GM21619 (cell line): ENCODE measurements around the gene VWF.
"Not testable (repeated sequence)": the region's sequence is repeated elsewhere in the genome, so short reads cannot be mapped to it uniquely, and the experiment has no call there.

Source experiments
- ATAC-seq: cut with Tn5 transposase; IDR thresholded peaks from one replicate; pipeline ENCODE4 v1.9.1; 2021; ENCODE audit not compliant: unreplicated experiment

The VWF gene

DNA sequence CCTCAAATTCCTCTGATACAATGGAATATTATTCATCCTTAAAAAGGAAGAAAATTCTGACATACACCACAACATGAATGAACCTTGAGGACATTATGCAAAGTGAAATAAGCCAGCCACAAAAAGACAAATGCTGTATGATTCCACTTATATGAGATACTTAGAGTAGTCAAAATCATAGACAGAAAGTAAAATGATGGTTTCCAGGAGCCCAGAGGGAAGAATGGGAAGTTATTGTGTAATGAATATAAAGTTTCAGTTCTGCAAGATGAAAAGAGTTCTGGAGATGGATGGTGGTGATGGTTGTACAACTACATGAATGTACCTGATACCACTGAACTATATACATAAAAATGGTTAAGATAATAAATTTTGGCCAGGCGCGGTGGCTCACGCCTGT lies 18.3 kb downstream of the VWF start:
- no peak for ATAC-seq

DNA sequence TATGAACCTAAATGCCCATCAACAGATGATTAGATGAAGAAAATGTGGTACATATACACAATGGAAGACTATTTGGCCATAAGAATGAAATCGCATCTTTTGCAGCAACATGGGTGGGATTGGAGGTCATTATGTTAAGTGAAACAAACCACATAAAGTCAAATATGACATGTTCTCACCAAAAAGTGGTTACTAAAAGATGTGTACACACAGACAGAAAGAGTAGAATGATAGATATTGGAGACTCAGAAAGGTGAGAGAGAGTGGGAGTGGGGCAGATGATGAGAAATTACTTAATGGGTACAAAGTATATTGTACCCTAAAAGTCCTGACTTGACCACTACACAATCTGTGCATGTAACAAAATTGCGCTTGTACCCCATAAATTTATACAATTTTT lies 19.6 kb downstream of the VWF start:
- no peak for ATAC-seq

DNA sequence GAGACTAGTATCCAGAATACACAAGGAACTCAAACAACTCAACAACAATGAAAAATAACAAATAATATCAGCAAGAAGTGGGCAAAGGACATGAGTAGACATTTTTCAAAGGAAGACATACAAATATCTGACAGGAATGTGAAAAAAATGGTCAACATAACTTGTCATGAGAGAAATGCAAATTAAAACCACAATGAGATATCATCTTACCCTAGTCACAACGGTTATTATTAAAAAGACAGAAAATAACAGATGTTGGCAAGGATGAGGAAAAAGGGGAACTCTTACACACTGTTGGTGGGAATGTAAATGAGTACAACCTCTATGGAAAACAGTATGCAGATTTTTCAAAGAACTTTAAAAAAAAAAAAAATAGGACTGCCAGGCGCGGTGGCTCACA lies 20.4 kb downstream of the VWF start:
- no peak for ATAC-seq

DNA sequence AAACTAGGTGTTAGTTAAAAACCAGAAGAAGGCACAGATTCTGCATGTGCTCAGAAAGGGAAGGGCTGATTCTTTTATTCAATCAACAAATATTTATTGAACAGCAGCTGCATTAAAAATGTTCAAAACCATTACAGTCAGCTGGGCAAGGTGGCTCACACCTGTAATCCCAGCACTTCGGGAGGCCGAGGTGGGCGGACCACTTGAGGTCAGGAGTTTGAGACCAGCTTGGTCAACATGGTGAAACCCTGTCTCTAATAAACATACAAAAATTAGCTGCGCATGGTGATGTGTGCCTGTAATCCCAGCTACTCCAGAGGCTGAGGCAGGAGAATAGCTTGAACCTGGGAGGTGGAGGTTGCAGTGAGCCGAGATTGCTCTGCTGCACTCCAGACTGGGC lies 22.4 kb downstream of the VWF start:
- ATAC-seq = not testable (repeated sequence)

DNA sequence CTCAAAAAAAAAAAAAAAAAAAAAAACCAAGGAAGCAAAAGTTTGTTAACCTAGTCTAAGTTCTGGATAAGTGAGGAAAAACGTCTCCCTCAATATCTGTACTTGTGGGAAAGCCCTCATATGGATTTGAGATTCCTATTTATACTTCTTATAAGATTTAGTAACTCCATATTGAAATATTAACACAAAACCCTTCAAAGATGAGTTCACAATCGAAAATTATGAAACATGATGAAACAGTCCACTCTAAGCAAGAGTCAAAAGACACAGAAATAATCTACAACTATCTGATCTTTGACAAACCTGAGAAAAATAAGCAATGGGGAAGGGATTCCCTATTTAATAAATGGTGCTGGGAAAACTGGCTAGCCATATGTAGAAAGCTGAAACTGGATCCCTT lies 25.2 kb downstream of the VWF start:
- no peak for ATAC-seq

DNA sequence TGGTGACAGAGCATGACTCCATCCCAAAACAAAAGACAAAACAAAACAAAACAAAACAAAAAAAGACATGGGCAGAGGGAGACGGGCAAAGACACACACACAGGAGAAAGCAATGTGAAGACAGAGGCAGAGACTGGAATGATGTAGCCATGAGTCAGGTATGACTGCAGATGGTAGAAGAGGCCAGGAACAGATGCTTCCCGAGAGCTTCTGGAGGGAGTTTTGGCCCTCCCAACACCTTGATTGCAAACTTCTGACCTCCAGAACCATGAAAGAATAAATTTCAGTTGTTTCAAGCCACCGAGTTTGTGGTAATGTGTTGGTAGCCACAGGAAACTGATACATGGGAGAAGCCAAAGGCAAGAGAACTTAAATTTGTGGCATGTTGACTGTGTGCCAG lies 27.1 kb downstream of the VWF start:
- ATAC-seq = no peak

DNA sequence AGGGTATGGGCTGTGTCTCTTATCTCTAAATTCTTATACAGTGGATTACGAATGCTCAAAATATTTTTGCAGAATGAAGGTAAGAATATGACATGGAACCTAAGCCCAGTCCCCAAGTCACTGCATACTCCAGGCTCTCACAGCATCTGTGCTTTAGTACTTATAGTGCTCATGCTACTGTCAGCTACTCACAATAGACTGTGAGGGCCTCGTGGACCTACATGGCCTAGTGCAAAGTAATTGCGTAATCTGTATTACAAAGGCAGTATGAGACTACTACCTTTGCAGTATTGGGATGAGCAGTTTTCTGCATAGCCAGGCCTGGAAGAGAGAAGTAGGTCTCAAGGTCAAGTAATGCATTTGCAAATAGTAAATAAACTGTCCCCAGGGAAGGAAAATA lies 27.9 kb downstream of the VWF start:
- no peak for ATAC-seq

DNA sequence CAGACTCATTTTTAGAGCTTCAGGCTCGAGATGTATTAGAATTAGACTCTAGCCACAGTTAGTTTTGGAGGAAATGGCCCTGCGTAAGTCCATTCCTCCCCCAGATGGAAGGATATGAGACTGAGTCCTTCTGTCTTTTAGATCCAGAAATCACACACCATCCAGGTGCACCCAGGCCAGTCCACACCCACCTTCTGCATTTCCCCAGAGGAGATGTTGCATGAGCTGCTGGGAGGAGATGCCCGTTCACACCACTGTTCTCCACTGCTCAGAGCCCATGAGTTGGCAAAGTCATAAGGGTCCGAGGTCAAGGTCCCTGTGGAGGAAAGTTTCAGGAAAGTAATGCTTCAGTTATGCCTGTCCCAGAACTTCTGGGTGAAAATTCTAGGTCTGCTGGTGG lies 29.2 kb downstream of the VWF start:
- ATAC-seq = no peak

DNA sequence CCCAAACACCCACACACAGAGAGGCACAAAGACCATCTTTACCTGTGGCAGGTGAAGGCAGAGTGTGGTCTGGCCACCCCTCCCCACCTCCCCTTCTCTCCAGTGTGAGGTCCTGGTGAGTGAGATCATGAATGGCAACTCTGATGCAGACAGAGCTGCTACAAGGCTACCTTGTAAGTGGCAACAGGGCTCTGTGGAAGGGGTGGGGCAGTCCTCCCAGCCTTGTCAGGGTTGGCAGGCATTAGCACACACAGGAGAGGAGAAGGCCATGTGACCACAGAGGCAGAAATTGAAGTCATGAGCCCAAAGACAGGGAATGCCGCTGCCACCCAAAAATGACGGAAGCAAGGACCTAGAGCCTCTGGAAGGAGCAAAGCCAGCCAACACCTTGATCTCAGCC lies 30.7 kb downstream of the VWF start:
- ATAC-seq = no peak

DNA sequence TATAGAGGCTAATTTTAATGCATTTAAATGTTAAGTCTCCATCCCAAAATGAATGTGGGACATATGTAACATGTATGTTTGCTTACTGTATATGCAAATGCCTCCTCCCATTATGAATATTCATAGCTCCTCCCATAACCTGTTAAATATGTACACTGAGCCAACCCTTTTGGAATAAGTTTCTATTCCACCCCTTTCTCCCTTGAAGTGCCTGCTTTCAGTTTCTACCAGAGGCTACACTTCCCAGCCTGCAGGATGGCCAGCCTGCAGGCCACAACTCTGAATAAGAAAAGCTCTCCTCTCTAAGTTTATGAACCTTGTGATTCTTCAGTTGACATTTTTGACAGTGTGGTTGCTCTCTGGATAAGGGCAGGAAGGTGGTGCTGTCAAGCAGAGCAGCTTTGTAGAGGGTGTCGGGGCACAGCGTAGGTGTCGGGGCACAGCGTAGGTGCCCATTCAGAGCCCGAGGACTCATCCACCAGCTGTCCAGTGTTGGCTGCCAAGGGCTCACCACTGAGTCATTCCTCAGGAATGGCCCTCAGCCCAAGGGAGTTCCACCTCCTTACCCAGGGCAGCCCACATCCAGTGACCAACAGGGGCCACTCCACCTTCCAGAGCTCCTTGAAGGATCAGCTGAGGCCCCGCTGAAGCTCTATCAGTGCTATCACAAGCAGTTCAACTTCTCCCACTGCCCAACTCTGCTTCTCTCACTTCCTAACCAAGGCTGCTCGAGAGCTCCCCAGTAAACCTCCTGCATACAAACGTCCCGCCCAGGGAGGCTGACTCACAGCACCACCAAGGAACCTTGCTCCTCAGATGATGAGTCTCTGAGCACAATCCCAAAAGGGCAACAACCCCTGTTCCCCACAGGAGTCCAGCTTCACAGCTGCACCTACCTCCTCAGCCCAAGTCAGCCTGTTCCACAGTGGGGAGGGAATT lies 31.4 kb downstream of the VWF start:
- no peak for ATAC-seq

DNA sequence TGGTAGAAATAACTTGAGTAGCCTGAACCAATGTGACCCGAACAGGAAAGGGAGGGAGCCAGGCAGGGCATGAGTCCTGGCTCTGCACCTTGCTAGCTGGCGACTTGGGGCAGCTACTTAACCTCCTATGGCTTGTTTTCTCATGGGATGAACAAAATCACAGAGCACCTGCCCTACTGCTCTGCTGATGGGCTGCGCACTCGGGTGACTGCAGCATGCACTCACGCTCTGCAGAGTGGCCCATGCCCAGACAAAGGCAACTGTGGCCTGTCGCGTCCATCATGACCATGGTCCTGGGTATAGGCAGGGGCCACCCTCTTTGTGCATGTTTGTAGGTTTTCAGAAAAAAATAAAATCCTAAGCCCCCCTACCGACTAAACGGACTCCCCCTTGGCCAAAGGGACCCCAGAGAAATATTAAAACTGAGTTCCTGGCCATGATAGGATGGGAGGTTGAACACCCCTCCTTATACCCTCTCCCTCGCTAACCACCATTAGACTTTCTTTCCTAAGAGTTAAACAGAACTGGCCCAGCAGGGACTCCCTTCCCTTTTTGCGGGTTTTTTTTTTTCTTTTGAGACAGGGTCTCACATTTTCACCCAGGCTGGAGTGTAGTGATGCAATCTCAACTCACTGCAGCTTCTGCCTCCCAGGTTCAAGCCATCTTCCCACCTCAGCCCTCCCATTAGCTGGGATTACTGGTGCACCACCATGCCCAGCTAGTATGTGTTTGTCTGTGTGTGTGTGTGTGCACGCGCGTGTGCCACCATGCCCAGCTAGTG lies 32.5 kb downstream of the VWF start:
- ATAC-seq = no peak

DNA sequence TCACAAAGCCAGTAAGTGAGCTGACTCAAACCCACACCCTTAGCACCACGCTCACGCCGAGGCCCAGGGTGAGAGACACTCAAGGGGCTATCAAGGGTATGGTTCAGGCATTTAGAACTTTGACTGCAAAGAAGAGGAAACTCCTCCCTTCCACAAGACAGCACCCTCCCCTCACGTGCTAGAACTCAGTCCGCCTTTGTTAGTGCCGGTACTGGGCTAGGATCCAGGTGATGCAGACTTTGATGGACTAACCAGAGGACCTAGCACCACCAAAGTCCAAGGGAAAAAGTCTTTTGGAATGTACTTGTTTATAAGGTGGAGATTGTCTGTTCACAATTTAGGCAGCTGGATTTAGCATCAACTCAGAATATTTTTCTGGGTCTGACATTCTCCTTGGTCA lies 33.7 kb downstream of the VWF start:
- ATAC-seq = no peak

DNA sequence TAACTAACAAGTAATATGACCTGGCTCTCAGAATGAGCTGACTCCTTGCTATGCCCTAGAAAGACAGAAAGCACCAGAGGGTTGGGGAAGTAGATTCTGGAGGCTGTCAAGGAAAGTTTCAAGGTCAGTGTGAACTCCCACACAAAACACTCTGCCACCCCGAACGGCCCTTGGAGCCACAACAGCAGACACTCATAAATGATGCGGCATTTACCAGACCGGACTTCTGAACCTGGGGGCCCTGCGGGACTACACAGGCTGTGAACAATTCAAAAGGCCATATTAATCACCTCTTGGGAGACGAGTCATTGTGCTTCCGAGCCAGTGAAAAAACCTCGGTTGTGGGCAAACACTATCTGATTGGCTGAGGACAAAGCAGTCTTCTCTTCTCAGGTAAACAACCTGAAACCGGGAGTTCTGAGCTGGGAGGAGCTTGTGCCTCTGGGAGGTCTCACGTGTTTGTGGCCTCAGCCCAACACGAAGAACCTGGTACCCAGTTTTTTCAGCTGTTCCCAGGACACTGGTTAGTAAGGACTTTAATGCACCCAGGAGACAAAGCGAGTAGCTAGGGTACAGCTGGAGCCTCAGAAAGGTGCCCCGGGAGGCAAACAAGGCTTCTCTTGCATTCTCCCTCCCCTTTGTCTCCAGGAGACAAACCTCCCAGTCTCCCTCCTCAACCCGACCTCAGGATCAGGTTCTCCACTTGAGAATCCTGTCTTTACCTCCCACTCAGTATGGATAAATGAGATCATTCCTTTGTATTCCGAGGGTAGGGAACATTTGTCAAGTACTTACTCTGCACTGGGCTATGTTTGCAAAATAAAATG lies 35.3 kb downstream of the VWF start:
- no peak for ATAC-seq

DNA sequence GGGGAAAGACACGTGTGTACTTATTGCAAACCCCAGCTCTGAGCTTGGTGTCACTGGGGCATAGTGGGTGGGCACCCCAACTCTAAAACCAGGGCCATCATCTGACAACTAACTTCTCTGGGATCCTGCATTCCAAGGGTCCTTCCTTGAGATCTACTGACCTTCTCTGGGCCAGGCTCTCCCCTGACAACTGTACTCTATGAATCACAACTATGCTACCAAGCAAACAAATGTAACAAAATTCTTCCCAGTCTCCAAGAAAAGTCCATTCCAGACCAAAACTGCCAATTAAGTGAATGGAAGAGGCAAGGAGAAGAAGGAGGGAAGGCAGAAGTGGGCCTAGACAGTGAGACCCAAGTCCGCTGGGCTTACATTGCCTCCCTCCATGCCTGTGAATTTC lies 38.2 kb downstream of the VWF start:
- no peak for ATAC-seq

DNA sequence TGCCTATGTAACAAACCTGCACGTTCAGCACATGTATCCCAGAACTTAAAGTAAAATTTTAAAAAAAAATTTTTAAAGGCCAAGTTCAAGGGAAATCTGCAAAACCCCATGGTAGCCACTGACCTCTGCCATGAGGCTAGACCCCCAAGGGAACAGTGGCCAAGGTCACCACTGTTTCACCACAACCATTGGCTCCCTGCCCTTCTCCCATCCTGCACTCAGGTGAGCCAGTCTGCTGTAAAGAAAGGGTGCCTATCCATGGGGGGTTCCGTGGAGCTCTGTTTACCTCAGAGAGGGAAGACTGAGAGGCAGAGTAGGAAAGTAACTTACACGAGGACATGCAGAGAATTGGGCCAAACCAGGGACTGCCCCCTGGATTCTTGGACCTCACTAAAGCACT lies 38.6 kb downstream of the VWF start:
- ATAC-seq = no peak

DNA sequence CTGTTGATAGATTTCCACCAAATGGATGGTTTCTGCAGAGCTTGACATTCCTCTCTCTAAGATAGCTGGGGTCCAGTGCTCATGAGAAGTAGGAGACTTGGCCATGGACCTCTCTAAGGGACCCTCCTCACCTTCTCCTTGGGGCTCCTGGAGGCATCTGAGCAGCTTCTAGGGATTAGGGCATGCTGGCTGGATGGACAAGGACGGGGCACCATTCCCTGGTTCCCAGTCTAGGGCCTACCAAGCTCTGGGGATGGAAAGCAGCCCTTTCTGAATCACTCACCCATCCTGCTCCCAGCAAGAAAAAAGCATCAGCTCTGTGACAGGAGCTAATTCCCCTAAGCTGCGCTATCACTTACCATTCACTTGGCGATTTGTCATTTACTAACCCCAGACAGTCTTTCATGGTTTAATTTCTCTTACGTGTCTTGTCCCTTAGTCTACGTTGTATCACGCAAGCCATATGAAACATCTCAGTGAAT lies 39.5 kb downstream of the VWF start:
- no peak for ATAC-seq

DNA sequence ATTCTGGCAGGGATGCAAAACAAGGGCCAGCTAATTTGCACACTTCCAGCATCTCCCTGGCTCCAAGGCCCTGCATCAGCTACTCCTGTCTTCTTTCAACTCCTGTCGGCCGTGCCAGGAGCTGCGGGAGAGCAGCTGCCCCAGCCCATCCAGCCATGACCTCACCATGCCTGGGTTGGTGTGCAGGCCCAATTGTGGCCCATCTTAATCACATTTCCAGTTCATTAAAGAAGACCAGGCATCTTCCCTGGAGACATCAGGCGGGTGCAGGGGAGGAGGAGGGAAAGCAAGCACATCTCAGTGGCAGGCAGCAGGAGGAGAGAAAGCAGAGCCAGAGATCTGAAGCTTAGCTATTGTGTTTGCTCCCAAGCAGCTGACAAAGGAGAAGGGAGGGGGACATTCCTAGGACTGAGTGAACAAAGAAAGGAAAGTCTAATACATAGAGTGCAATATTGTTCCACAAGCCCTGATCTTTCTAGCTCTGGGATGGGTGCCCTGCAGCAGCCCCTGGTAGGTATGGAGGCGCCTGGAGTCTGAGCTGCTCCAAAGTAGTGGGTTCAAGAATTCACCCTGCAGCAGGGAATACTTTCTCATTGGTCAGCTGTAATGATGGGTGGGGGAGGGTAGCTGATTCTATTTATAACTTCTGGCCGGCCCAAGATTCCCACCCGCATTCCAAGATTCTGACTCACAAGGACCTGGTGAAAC lies 40.1 kb downstream of the VWF start:
- ATAC-seq = no peak

DNA sequence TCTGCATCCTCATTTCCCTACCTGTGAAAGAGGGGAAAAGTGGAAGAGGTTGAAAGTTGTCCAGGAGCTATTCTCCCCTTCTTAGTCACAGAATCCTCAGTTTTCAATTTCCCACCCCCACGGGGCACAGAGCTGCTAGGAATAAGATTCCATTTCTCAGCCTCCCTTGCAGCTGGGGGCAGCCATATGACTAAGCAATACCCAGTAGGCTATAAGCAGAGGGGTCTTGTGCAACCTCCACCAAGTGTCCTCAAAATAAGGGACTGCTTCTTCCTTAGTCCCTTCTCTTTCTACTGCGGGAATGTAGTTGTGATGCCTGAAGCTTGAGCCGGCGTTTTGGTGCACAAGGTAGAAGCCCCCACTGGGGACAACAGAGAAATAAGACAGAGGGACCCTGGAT lies 40.9 kb downstream of the VWF start:
- ATAC-seq = no peak

DNA sequence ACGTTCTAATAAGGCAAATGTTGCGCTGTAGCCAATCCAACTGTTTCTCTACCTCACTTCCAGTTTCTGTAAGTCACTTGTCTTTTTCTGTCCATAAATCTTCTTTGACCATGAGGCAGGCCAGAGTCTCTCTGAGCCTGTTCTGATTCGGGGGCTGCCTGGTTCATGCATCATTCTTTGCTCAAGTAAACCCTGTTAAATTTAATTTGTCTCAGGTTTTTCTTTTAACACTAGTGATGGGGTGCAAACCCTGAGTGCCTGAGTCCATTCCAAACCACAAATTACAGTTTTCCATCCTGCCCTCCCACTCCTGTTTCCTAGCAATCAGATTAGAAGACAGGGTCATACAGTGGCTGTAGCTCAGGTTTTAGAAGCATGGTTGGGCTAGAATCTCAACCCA lies 41.9 kb downstream of the VWF start:
- no peak for ATAC-seq

DNA sequence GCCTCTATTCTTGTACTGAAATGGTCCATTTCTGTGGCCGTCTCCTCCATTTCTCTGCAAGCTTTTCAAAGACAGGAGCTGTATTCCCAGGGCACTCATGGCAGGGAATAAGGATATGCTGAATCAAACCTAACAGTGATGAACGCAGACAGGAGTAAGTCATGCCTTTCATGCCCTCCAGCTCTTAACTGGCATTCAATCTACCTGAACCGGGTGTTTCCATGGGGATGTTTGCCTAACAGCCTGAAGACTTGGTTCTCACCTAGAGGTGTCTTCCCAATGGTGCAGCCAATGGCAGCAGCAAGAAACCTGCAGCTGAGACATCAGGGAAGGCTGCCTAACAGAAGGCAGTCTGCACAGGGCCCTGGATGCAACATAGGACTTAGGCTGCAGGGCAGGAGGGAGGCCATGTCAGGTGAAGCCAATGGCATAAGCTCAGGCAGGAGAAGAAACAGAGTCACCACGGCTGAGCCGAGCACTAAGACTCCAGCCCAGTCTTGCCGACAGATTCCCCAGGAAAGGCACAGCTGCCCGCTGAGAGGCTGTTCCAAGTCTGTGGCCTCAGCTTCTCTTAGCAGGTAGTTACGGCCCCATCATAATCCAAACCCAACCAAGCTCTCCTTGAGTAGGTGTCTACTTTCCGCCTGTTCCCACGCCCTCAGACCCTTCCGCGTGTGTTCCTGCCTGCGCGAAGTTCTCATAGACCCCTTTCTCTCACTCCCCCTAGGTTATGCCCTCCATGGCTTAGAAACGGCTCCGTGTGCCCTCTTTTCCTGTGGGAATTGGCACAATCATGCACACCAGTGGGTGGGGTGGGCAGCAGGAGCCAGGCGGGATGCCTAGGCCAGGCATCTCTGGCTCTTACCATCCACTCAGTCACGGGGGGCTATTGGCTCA lies 44.1 kb downstream of the VWF start:
- ATAC-seq = no peak
